GM20431 (cell line): ENCODE results near the gene CAMK2A.
"Not testable (repeated sequence)": the region's sequence is repeated elsewhere in the genome, so short reads cannot be mapped to it uniquely, and the experiment has no call there.

Experiments
- in situ Hi-C: fragments of 300-500 bp; cut with MseI, MboI; formaldehyde crosslinking; loops from one replicate; pipeline ENCODE4 v1.15.0; 2020; ENCODE audit warnings: low sequenced_read_pairs; ENCODE audit not compliant: unreplicated experiment

The CAMK2A gene

DNA sequence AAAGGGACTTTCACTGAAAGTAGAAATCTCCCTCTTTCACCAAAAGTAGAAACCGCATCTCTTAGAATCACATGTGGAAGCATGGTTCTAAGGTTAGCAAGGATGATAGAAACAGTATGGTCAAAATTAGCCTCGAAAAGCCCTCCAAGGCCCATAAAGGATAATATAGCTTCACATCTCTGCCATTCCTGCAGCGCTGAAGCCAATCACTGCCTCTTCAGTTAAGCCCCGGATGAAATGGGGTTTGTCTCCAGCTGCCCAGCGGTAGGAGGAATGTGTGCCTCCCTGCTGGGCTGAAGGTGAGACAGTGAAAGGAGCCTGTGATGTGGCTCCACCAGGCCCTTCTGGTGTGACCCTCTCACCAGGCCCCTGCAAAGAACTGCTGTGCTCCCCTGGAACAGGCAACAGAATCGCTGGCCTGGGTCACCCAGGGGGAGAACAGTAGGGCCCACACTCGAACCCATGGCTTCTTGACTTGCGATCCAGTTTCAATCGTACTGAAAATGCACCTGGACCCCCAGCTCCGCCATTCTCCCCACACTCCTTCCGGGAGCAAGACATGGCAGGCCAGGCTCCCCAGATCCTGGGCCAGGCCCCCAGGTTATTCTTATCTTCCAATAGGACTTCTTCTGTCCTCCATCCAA lies 47.2 kb downstream of the CAMK2A start:
- in situ Hi-C loops: no loop called here

DNA sequence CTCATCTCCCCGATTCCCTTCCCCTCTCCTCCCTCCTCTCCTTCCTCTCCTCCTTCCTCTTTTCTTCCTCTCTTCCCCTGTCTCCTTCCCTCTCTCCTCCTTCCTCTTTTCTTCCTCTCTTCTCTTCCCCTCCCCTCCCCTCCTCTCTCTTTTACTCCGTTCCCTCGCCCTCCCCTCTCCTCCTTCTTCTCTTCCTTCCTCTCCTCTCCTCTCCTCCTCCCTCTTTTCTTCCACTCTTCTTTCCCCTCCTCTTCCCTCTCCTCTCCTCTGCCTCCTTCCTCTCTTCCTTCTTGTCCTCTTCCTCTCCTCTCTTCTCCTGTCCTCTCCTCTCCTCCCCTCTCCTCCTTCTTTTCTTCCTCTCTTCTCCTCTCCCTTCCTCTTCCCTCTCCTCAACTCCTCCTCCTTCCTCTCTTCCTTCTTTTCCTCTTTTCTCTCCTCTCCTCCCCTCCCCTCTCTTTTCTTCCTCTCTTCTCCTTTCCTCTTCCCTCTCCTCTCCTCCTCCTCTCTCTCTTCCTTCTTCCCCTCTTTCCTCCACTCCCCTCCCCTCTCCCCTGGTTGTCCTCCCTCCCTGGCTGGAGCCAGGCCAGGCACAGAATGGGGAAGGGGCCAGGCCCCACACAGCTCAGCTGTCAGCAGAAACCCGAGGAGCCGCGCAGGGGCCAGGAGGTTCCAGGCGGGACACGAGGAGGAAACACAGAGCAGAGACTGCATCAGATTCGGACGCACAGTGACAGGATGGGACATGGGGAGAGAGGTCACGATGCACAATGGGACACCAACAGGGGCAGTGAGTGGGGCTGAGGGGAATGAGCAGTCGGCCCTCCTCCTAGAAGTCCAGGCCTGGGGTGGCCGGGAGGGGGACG lies 48.0 kb downstream of the CAMK2A start:
- in situ Hi-C loops: no loop called here

DNA sequence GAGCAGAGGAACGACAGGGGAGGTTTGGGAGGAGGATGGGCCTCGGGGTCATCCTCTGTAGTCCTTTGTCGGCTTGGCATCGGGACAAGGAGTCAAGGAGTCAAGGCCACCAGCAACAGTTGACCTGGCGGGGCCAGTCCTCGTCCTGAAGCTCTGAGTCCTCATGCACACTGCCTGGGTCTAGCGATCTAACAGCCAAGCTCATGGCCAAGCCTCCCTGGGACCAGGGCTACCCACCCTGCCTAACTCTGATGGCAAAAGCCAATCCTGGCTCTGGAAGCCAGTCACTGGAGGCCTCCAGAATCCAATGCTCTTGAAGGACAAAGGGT lies 49.8 kb downstream of the CAMK2A start:
- in situ Hi-C loops: no loop called here

DNA sequence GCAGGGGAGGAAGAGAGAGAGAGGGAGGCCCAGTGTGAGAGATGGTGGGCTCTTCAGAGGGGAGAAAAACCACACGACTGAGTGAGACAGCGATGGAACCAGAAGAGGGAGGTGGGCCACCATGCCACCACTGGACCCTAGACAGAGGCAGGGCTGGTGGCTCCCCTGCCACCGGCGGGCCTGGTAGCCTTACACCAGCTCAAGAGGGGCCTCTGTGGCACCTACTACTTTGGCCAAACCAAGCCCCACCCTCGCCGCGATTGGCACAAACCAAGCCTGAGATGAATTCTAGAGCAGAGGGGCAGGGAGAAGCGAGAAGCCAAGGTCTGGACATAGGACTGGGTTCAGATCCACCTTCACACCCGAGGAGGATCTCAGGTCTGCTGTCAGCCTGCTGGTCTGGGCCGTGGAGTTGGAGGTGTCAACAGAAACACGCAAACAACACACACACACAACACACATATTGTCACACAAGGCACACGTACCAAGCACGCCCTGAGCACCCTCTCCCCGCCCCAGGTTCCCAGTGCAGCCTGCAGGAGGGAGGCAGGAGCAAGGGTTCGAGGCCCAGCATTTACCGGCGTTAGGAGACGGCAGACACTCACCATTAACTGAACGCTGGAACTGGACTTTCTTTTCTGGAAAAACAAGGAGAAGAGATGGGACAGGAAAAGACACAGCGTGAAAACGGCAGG lies 50.3 kb downstream of the CAMK2A start:
- in situ Hi-C loops: no loop called here

DNA sequence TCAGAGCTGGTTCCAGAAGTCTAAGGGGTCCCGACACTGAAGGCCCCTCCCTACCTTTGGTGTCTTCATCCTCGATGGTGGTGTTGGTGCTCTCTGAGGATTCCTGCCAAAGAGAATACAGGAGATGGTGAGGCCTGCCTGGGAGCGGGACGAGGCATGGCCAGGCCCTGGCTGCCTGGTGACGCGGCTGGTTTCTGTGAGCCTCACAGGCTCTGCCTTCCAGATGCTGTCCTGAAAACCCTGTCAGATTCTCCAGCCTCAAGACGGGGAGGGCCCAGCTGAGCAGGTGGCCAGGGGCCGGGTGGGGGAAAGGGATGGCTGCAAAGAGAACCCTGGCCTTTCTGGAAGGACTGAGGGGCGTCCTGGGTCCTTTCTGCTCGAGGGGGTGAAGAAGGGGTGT lies 50.9 kb downstream of the CAMK2A start:
- in situ Hi-C loops: no loop called here

DNA sequence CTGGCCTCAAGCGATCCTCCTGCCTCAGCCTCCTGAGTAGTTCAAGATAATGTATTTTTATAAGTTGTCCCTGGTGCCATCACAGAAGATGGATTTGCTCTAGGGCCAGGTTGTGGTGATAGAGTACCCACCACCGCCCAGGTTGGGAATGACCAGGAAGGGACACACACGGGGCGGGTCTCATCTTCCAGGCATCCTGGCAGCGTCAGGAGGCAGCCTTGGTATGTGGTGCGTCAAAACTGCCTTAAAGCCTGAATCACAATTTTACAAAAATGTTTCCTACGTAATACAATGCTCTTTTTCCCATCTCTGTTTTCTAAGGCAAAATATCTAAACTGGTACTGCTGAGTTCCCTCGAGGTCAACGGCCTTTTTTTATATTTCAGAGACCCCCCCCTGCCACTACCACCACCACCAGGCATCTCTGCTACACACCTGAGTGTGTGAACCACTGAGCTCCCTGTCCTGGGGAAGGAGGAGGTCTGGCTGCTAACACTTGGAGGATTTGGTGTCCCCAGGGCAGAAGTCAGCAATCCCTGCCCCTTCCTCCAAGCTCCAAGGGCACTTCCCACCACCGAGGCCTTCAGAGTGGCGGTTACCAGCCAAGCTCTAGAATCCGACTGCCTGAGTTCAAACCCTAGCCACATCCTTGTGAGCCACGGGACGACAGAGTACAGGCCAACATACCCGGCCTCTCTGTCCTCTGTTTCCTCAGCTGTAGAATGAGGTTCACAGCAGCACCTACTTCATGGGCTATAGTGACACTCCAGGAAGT lies 52.4 kb downstream of the CAMK2A start:
- in situ Hi-C loops: no loop called here

DNA sequence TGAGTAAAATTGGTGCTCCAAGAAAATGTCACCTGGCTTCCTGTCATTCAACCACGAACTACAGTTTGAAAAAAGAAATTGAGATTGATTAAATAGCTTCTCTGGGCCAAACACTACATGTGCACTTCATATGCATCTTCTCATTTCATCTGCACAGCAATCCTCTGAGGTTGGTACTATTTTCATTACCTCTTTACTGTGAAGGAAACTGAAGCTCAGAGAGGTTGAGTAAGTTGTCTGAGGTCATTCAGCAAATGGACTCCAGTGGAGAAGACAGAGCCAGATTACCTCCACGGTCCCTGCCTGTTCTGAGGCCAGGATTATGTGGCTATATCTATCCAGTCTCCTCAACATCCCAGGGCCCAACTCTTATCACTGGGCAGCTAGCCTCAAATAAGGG lies 53.3 kb downstream of the CAMK2A start:
- in situ Hi-C loops: no loop called here

DNA sequence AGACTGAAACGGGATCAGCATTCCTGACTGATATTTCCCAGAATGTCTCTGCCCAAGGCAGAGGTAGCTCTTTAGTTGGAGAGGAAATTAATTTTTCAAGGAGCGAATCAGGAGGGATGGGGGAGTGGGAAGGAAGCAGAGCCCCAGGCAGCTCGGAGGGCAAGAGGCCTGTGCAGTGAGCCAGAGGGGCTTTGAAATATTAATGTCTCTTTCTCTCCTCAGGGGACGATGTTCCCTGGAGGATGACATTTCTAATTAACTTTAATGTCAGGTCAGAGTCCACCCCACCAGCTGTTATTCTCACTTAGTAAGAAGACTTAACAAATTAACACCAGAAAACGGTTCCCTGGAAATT lies 54.1 kb downstream of the CAMK2A start:
- in situ Hi-C loops: no loop called here

DNA sequence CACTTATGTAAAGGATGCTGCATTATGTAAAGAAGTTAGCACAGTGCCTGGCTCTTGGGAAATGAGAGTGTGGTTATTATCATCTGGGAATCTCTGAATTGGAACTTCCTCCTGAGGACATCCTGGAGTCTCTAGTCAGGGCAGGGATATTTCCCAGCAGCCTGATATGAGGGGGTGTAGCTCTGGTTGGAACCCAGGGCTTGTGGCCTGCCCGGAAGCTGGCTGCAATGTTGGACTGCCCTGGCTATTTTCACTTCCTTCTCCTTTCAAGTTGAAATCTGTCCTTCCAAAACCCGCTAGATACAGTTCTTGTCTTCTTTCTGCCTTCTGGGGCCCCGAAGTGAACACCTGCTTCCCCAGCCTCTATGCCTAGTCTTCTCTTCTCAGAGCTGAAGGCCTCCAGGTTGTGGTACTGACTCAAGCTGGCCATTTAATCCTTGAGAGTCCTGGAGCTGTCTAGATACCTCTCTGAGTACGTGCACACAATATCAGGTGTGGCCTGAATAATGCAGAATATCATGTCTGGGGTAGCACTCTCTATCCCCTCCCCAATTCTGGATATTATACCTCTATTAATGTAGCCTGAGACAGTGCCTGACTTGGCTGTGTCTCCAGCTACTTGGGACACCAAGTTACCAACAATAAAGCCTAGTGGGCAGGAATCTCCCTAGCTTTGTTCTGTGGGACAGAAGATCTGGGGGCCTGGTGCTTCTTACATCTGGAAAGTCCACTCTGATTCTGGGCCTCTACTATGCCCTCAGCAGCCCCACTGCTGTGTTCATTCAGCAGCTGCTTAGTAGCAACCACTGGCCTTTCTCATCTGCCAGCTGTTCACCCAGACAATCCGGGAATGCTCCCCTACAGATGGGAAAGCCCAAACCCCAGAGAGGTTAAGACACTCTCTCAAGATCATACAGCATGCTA lies 54.7 kb downstream of the CAMK2A start:
- in situ Hi-C loops: no loop called here

DNA sequence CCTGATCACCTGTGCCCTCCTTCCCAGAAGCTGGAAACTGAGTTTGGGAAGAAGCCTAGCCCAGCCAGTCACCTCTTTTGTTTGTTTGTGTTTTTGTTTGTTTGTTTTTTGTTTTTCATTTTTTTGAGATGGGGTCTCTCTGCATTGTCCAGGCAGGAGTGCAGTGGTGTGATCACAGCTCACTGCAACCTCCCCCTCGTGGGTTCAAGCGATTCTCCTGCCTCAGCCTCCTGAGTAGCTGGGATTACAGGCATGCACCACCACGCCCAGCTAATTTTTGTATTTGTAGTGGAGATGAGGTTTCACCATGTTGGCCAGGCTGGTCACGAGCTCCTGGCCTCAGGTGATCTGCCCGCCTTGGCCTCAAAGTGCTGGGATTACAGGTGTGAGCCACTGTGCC lies 55.9 kb downstream of the CAMK2A start:
- in situ Hi-C loops: not testable (repeated sequence)

DNA sequence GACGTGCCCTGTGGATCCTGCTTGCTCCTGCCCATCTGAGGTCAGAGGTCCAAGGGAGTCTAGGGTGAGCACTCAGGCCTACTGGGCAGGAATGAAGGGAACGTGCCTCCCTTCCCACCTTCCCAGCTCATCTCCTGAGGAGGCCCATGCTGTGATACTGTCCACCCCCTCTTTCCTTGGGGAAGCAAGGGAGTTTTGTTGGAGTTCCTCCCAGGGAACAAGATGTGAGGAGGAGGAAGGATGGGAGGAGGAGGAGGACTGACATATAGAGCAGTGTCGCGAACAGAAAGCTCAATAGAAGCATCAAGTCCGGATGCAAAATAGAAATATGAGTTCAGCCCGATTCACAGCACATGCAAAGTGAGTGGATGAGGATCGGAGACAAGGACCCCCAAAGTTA lies 58.7 kb downstream of the CAMK2A start:
- in situ Hi-C loops: no loop called here

DNA sequence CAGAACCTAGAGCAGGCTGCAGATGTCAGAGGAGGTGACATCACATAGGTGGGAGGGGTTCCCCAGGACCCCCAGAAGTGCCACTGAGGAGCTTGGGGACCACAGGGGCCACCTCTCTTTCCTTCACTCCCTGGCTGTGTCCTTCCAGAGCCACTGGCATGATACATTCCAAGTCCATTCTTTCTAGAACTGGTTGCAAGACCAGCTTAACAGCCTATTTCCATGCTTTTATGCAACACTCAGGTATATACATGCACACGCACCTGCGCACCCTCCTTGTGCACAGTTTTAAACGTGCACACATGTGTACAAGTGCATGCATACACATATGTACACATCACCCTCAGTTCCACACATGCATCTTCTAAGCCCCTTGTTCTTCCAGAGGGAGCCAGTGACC lies 60.0 kb downstream of the CAMK2A start:
- in situ Hi-C loops: no loop called here

DNA sequence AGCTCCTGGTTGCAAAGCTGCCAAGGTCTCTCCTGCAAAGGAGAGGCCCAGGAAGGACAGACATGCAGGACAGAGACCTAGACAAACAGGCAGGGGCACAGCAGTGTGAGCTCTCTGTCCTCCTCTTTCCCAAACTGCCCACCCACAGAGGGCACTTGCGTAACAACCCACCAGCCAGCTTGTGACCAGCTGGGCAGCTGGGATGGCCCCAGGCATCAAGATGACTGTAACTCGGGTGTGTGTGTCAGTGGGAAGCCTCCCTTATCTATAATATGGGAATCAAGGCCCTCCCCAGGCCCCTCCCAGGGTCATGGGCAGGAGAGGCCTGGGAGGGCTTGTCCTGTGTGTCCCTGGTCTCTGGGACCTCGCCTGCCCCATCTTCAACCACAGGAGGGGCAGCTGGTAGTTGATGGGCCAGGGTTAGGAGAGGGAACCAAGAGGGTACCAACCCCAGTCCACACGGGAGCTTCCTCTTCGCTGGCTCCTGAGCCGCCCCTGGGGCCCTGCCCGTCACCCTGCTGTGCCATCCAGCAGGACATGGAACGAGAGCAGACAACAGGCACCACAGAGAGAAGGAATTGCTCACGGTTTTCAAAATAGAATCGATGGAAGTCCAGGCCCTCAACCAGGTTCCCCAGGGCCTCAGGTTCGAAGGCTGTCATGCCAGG lies 61.8 kb downstream of the CAMK2A start:
- in situ Hi-C loops: no loop called here

DNA sequence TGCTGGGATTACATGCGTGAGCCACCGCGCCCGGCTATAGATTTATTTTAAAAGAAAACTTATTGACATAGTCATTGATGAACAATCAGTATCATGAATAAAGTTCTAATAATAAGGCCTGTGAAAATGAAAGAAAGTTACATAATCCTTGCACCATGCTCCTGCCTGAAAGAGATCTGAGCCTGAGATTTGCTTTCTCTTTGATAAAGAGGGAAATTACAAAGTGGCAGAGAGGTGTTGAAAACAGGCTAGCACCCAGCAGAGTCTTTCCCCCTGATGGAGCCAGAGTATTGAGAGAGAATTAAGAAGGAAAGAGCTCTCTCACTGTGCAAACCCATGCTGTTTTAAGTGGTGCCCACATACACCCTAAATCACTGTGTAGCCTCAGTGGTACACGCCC lies 62.5 kb downstream of the CAMK2A start:
- in situ Hi-C loops: no loop called here

DNA sequence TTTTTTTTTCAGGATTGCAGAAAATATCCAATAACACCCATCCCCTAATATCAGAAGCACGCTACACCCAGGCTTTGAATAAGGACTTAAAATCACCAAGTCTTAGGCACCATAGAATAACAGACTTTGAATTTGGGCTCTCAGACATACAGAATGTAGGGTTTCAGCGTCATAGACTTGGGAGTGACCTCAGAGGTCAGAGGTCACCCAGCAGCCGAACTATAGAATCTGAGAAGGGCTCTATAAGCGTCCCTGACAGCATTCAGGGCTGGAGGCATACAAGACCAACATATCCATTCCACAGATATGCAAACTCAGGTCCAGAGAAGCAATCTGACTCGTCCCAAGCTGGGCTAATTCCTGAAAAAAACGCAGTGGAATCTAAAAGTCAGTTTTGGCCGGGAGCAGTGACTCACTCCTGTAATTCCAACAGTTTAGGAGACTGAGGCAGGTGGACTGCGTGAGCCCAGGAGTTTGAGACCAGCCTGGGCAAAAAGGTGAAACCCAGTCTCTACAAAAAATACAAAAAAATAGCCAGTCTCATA lies 65.0 kb downstream of the CAMK2A start:
- in situ Hi-C loops: no loop called here

DNA sequence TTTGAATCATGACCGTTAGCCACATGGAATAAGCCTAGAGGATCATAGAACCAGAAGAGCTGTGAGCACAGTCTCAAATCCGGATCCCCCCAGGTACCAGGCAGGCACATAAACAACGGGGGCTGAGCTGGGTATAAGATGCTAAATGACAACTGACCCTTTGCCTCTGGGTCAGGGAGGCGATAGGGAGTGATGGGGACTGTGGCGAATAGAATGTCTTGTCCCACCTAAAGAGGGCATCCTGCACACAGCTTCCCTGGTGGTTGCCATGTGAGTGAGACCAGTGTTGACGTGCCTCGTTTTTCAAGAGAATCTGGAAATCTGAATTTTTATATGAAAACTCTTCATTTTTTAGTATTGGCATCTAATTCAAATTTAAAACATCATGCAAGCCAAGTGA lies 66.1 kb downstream of the CAMK2A start:
- in situ Hi-C loops: no loop called here

DNA sequence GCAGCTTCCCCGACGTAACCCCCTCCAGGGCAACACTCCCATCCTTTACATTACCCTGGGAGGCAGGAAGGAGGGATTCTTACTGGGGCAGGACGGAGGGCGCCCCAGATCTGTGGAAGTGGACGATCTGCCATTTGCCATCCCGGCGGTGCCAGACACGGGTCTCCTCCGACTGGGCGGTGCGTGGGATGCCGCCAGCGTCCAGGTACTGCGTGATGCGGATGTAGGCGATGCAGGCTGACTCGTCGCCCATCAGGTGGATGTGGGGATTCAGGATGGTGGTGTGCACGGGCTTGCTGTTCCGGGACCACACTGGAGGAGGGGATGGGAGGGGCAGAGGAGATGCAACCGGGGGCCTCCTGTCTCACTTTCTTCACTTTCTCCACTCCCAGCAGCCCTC lies 66.7 kb downstream of the CAMK2A start:
- in situ Hi-C loops: no loop called here

DNA sequence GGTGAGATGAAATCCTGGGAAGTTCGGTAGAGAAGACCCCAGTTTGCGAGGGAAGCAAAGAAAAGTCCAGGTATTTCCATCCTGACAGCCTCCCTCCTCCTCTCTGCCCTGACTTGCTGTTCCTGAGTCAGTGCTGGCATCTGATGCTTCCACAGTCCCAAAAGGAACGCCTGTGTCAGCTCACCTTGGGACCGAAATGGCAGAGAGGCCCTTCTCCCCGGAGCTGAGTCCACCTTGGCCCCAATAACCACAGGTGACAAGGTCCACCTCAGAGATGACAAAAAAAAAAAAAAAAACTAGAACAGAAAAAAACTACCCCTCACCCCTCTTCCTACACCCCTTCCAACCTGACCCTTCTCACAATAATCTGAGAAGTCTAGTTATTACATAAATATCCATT lies 68.1 kb downstream of the CAMK2A start:
- in situ Hi-C loops: no loop called here

DNA sequence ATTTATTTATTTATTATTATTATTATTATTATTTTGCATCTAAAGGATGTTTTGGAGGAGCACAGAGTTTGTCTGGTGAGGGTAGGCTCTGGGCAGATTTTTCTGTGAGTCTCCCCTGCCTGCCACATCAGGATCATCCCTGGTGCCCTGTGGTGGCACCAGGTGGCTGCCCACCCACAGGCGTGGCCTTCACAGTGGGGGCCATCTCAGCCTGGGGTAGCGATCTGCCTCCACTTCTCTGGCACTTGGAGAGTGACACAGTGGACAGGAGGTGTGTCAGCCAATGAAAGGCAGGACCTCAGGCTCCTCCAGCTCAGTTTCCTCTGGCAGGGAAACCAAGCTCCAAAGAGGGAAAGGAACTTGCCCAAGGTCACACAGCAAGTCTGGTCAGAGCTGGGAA lies 69.7 kb downstream of the CAMK2A start:
- in situ Hi-C loops: loop anchor here (10.0 kb wide), 1 partner anchor 55 kb away; the partner anchor contains the start of gene CDX1
